GM23338 (cell line): ENCODE results near the gene ANGPT4. TPM values are rescaled to one million over a fixed set of nuclear protein-coding genes. Genes with fewer than 3 reads are reported as not detected.

Experiments used
- ATAC-seq: fragments of 200-7000 bp; cut with Tn5 transposase; 3 replicates; pipeline ENCODE4 v1.9.1; 2020
- DNase-seq: peaks from one replicate; pipeline ENCODE4 v3.0.0-alpha.2; 2015; ENCODE audit warnings: low spot score
- H2AFZ ChIP-seq: fragments of 200-600 bp; sonication (generic); 2 replicates; pipeline ENCODE4 v1.8.0; 2016; ENCODE audit warnings: antibody characterized with exemption, mild to moderate bottlenecking, moderate library complexity
- H3F3A ChIP-seq: fragments of 200-600 bp; sonication (generic); replicated peaks from 2 replicates; pipeline ENCODE4 v1.8.0; 2017; ENCODE audit warnings: antibody characterized with exemption, mixed run types, low read depth
- H3K27ac ChIP-seq: fragments of 200-600 bp; sonication (generic); 2 replicates; pipeline ENCODE4 v1.6.1; 2016; ENCODE audit warnings: low read depth
- H3K27me3 ChIP-seq: fragments of 200-600 bp; sonication (generic); 2 replicates; pipeline ENCODE4 v1.8.0; 2016; ENCODE audit warnings: mild to moderate bottlenecking, mixed run types, moderate library complexity; ENCODE audit not compliant: insufficient read depth
- H3K36me3 ChIP-seq: fragments of 200-600 bp; sonication (generic); 2 replicates; pipeline ENCODE4 v1.8.0; 2016; ENCODE audit warnings: mild to moderate bottlenecking; ENCODE audit not compliant: insufficient read depth
- H3K4me1 ChIP-seq: fragments of 200-600 bp; sonication (generic); 2 replicates; pipeline ENCODE4 v1.8.0; 2016; ENCODE audit warnings: mild to moderate bottlenecking, moderate library complexity; ENCODE audit not compliant: insufficient read depth
- H3K4me2 ChIP-seq: fragments of 200-600 bp; sonication (generic); 2 replicates; pipeline ENCODE4 v1.7.1; 2017; ENCODE audit warnings: mixed run types
- H3K4me3 ChIP-seq: fragments of 200-600 bp; sonication (generic); 2 replicates; pipeline ENCODE4 v1.6.1; 2016; ENCODE audit warnings: mixed run types
- H3K79me2 ChIP-seq: fragments of 200-600 bp; sonication (generic); replicated peaks from 2 replicates; pipeline ENCODE4 v1.8.0; 2017; ENCODE audit warnings: mild to moderate bottlenecking; ENCODE audit not compliant: insufficient read depth
- H3K9me2 ChIP-seq: fragments of 200-600 bp; sonication (generic); 2 replicates; pipeline ENCODE4 v1.8.0; 2017; ENCODE audit not compliant: insufficient read depth
- H4K20me1 ChIP-seq: fragments of 200-600 bp; sonication (generic); replicated peaks from 2 replicates; pipeline ENCODE4 v1.8.0; 2017; ENCODE audit warnings: mild to moderate bottlenecking; ENCODE audit not compliant: insufficient read depth
- H3K27ac Mint-ChIP-seq: 2 replicates; pipeline ENCODE4 v1.8.0; 2020; ENCODE audit warnings: inconsistent platforms, mild to moderate bottlenecking, moderate library complexity, mixed read lengths
- H3K27me3 Mint-ChIP-seq: 3 replicates; pipeline ENCODE4 v1.8.0; 2022; ENCODE audit warnings: low read depth, mild to moderate bottlenecking, moderate library complexity, mixed read lengths, inconsistent platforms; ENCODE audit not compliant: insufficient read depth, poor library complexity
- H3K36me3 Mint-ChIP-seq: 3 replicates; pipeline ENCODE4 v1.8.0; 2021; ENCODE audit warnings: low read depth, mild to moderate bottlenecking, inconsistent platforms, moderate library complexity, mixed read lengths
- H3K4me1 Mint-ChIP-seq: 3 replicates; pipeline ENCODE4 v1.8.0; 2020; ENCODE audit warnings: mild to moderate bottlenecking, inconsistent platforms, mixed read lengths
- H3K4me3 Mint-ChIP-seq: 3 replicates; pipeline ENCODE4 v1.8.0; 2021; ENCODE audit warnings: moderate library complexity, mild to moderate bottlenecking, inconsistent platforms, mixed read lengths
- H3K9me3 Mint-ChIP-seq: 3 replicates; pipeline ENCODE4 v1.8.0; 2020; ENCODE audit warnings: moderate library complexity, mild to moderate bottlenecking, inconsistent platforms, mixed read lengths
- CREB1 ChIP-seq: fragments of 250-450 bp; sonication (Bioruptor Pico); IDR thresholded peaks from 2 replicates; pipeline ENCODE4 v1.5.0; 2020; ENCODE audit warnings: low read depth, mild to moderate bottlenecking, moderate library complexity
- CTCF ChIP-seq, 2 experiments: fragments of 200-600 bp in 1 of 2; sonication (generic) in 1 of 2; conservative IDR thresholded peaks; 2 replicates each; pipeline versions ENCODE4 v1.5.1 to v1.6.1; 2016 to 2017; ENCODE audit warnings: antibody characterized with exemption in 2 of 2, low read depth in 2 of 2, mild to moderate bottlenecking in 2 of 2, moderate library complexity in 1 of 2
- ETS1 ChIP-seq: IDR thresholded peaks from 2 replicates; pipeline ENCODE4 v1.6.1; 2016; ENCODE audit warnings: antibody characterized with exemption
- JUNB ChIP-seq: IDR thresholded peaks from one replicate; pipeline ENCODE4 v1.6.1; 2016; ENCODE audit warnings: antibody characterized with exemption; ENCODE audit not compliant: unreplicated experiment
- NANOG ChIP-seq: IDR thresholded peaks from 2 replicates; pipeline ENCODE4 v1.6.1; 2016; ENCODE audit warnings: antibody characterized with exemption, borderline replicate concordance
- POLR2AphosphoS5 ChIP-seq: IDR thresholded peaks from 2 replicates; pipeline ENCODE4 v1.6.1; 2016; ENCODE audit warnings: antibody characterized with exemption, low read depth
- REST ChIP-seq: IDR thresholded peaks from one replicate; pipeline ENCODE4 v1.6.1; 2018; ENCODE audit warnings: antibody characterized with exemption; ENCODE audit not compliant: unreplicated experiment
- STAT1 ChIP-seq: IDR thresholded peaks from one replicate; pipeline ENCODE4 v1.6.1; 2016; ENCODE audit warnings: antibody characterized with exemption; ENCODE audit not compliant: unreplicated experiment
- ZNF114 ChIP-seq: fragments of 250-450 bp; sonication (Bioruptor Pico); IDR thresholded peaks from 2 replicates; pipeline ENCODE4 v1.5.0; 2020; ENCODE audit warnings: mild to moderate bottlenecking, moderate library complexity
- ZNF462 ChIP-seq: fragments of 250-450 bp; sonication (Bioruptor Pico); IDR thresholded peaks from 2 replicates; pipeline ENCODE4 v1.5.0; 2020; ENCODE audit warnings: mild to moderate bottlenecking, moderate library complexity
- polyA plus RNA-seq: library from polyadenylated mRNA; unstranded; fragments of >200 nt; fragmentation: Nextera tagmentation; extraction: Ambion mirVana; gene quantifications from 2 replicates; pipeline ENCODE4 v1.2.1, GENCODE V29; 2016
- total RNA-seq: library from RNA; depleted of rRNA; stranded (reverse); fragments of >200 nt; shearing (Covaris generic); gene quantifications from 2 replicates; pipeline ENCODE4 v1.2.3, GENCODE V29; 2014

ANGPT4 gene
- total and polyA plus RNA-seq, 2 experiments from 2014 or later, result 0.17 TPM; not detected in 1

- no peak for DNase-seq
- Histone ChIP-seq H3K79me2 (no peaks in the 10 kb centered on the region), H3K36me3 (no peaks in the 10 kb centered on the region), H3K4me2 (no peak overlapping the region), H3K27ac (no peak overlapping the region), H3K4me3 (no peak overlapping the region), H3K27me3 (no peaks in the 10 kb centered on the region), H2AFZ (no peak overlapping the region), H4K20me1 (no peaks in the 10 kb centered on the region), H3K9me2 (no peaks in the 10 kb centered on the region), H3F3A (no peaks in the 10 kb centered on the region), H3K4me1 (no peaks in the 10 kb centered on the region)
- ATAC-seq, result no peak
- Mint-ChIP-seq H3K27me3 (peaks cover 5% of the 10 kb centered on the region), H3K36me3 (no peaks in the 10 kb centered on the region), H3K9me3 (no peaks in the 10 kb centered on the region; the same call in 2 of the 3 replicates), H3K4me1 (peaks cover 31% of the 10 kb centered on the region), H3K4me3 (no peak overlapping the region), H3K27ac (no peak overlapping the region)
- TF ChIP-seq POLR2AphosphoS5 (no peak), JUNB (no peak), ZNF114 (no peak), STAT1 (no peak), REST (no peak), NANOG (no peak), CREB1 (CRISPR knock-in tag) (no peak), ETS1 (no peak), CTCF (conservative IDR thresholded peaks at IDR 0.05; ENCODE audit: low read depth in 2 of 2) (no peak), ZNF462 (no peak)
These were observed 1.2 kb downstream of the ANGPT4 start for GRCh38 chr20:914727-915498.
